ENCODE results near the gene DNAJC27. TPM values are rescaled to one million over a fixed set of nuclear protein-coding genes. Genes with fewer than 3 reads are reported as not detected.

The DNAJC27 gene
- total and polyA plus RNA-seq, 5 experiments from 2014 or later = 1.9 to 13.8 (median 5.7) TPM

Other genes with a start within 250 kb of the DNAJC27 start
- gene PTRHD1, start 178.6 kb downstream of the DNAJC27 start, total RNA-seq = 10 to 100 TPM; 11.3 to 12.1 TPM
- 10 to 100 TPM; 39.1 to 66.9 (median 54.9) TPM for gene PTRHD1, start 178.6 kb downstream of the DNAJC27 start, polyA plus RNA-seq
- 1 to 10 TPM; 5.8 to 7.1 TPM for gene CENPO, start 178.5 kb downstream of the DNAJC27 start, total RNA-seq
- gene CENPO, start 178.5 kb downstream of the DNAJC27 start, polyA plus RNA-seq = 1 to 10 TPM; 1.2 to 4.1 (median 1.8) TPM
- gene ADCY3, start 51.7 kb downstream of the DNAJC27 start, total RNA-seq = 10 to 100 TPM in 1 of 2 experiments, 1 to 10 TPM in 1; 8.5 to 10.5 TPM
- 1 to 10 TPM; 4.0 to 9.1 (median 4.9) TPM for gene ADCY3, start 51.7 kb downstream of the DNAJC27 start, polyA plus RNA-seq
- under 1 TPM; 0.05 to 0.14 TPM for gene EFR3B, start 70.1 kb upstream of the DNAJC27 start, total RNA-seq
- gene EFR3B, start 70.1 kb upstream of the DNAJC27 start, polyA plus RNA-seq = under 1 TPM in 1 of 3 donors, not detected in 2; 0.06 TPM
- gene POMC, start 196.6 kb upstream of the DNAJC27 start, total RNA-seq = 1 to 10 TPM; 7.3 to 7.6 TPM
- 10 to 100 TPM in 2 of 3 donors, 1 to 10 TPM in 1; 4.9 to 15.2 (median 13.0) TPM for gene POMC, start 196.6 kb upstream of the DNAJC27 start, polyA plus RNA-seq